ENCODE data around the gene DNAAF3.

Gene DNAAF3

DNA sequence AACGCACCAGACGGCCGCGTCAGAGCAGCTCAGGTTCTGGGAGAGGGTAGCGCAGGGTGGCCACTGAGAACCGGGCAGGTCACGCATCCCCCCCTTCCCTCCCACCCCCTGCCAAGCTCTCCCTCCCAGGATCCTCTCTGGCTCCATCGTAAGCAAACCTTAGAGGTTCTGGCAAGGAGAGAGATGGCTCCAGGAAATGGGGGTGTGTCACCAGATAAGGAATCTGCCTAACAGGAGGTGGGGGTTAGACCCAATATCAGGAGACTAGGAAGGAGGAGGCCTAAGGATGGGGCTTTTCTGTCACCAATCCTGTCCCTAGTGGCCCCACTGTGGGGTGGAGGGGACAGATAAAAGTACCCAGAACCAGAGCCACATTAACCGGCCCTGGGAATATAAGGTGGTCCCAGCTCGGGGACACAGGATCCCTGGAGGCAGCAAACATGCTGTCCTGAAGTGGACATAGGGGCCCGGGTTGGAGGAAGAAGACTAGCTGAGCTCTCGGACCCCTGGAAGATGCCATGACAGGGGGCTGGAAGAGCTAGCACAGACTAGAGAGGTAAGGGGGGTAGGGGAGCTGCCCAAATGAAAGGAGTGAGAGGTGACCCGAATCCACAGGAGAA is 50.9 kb downstream of the DNAAF3 start:
- DNase-seq, result no peak

DNA sequence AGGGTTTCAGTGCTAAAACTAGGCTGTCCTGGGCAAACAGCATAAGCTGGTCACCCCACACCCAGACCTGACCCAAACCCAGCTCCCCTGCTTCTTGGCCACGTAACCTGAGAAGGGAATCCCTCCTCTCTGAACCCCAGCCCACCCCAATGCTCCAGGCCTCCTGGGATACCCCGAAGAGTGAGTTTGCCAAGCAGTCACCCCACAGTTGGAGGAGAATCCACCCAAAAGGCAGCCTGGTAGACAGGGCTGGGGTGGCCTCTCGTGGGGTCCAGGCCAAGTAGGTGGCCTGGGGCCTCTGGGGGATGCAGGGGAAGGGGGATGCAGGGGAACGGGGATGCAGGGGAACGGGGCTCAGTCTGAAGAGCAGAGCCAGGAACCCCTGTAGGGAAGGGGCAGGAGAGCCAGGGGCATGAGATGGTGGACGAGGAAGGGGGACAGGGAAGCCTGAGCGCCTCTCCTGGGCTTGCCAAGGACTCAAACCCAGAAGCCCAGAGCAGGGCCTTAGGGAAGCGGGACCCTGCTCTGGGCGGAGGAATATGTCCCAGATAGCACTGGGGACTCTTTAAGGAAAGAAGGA is 51.8 kb downstream of the DNAAF3 start:
- no peak for DNase-seq

DNA sequence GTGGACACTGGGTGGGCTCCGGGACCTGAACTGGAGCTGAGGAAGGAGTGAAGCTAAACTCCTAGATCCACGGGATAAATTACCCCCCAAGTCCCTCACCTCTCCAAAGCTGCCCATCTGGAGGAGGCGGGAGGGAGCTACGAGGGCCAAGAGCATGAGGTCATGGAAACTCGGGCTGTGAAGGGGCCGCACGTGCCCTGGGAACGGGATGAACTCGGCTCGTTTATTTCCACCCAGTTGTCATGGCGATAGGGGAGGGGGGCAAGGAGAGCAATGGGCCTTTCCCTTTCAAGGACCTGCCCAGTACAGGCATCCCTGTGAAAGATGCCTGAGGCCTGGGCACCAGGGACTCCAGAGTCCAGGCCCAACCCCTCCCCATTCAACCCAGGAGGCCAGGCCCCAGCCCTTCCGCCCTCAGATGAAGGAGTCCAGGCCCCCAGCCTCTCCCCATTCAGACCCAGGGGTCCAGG is 52.8 kb downstream of the DNAAF3 start:
- DNase-seq, result no peak

DNA sequence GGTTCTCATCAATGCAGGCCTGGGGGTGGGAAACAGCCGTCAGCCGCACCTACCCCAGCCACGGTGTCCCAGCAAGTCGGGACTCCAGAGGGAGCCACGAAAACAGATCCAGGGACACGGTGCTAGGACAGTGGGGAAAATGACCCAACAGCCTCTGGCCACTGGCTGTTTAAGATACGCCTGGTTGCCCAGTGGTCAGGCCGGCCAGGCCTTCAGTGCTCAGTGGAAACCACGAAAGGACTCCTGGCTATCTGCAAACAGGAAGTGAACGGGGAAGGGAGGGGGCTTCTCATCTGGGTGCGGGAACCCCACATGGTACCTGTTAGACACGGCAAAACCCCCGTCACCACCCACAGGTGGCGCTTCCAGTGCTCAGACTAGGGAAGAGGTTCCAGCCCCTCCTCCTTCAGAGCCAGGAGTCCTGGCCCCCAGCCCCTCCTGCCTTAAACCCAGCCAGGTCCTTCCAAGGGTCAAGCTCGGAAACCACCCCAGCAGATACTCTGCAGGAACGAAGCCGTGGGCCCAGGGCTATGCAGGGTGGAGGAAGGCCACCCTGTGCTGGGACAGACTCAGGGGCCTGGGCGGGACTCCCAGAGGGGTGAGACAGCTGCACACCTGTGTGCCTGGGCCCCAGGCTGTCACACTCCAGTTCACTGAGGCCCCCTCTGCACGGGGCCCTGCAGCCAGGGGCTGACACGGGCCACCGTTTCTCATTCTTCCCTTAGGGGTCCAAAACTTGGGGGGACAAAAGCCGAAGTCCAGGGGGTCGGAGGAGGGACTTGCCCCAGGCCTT is 53.4 kb downstream of the DNAAF3 start:
- DNase-seq, result no peak

DNA sequence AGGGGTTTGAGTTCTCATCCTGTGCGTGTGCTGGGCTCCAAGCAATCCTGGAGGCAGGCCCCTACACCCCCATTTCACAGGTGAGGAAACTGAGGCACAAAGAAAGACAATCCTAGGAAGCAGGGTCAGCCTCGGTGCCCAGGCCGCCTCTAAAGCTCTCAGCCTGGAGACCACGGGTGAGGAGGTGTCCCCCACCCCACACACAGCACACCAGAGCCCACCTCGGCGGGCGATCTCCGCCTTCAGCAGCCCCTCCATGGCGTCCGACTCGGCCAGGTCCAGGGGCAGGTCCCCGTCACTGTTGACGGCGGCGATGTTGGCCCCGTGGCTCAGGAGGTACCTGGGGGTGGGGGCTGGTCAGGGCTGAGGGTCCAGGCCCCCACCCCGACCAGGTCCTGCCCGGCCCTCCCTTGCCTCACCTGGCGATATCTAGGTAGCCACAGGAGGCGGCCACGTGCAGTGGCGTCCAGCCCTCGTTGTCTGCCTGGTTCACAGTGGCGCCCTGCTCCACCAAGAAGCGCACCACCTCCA is 54.1 kb downstream of the DNAAF3 start:
- no peak for DNase-seq

DNA sequence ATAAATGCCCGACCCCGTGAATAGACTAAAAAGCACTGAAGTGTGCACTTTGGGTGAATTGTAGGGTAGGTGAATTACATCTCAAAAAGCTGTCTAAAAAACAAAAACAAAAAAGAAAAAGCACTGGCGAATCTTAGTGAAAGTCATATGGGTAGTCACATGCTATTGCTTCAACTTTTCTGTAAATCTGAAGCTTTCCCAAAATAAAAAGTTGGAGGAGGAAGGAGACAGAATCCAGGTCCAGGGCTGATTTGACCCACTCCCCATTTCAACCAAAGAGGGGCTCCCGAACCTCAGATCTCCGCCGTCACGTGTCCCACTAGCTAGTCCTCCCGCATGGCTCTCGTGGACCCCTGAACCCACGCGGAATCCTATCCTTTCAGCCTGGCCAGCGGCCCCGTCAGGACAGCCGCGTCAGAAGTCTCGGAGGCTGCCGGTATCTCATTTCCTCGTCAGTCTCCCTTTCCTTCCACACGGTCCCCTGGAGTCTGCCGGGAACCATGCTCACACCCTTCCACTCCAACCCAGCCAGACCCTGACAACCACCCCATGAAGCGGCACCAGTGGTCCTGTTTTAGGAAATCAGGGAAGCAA is 55.1 kb downstream of the DNAAF3 start:
- DNase-seq, result no peak

DNA sequence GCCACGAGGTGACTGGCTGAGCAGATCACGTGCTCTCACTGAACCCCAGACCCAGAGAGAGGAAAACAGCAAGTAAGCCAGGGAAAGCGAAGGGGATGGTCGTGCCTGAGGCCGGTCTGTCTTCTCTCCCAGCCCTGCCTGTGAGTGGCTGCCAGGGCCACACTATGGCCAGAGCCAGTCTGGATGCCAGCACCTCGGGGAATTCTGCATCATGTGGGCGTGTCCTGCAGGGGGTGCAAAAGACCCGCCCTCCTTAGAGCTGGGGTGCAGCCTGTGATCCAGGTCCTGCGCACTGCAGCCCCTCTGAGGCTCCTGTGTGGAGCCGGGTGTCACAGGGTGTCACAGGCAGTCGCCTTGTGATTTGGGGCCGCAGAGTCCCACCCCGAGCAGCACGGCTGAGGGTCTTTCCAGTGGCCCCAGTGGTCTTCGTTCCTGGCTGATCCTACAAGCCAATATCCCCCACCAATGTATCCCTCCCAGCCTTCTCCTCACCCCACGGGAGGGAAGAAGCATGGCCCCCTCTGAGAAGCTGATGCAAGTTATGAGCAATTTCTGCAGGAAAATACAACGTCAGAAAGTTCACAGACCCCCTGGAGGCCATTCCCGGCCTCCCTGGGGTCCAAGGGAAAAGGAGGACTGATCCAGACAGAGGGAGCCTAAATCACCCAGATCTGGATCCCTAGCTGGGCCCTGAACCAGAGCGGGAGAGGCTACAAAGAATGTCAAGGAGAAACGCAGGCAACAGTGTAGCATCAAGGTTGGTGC is 56.7 kb downstream of the DNAAF3 start:
- no peak for DNase-seq

Measured in activated CD4-positive, alpha-beta T cell treated with anti-CD3 and anti-CD28 coated beads, Interleukin-2, amount 50 U/mL, for 16 hours (primary cell).